ENCODE results near the gene PARD3.
"Not testable (repeated sequence)": the region's sequence is repeated elsewhere in the genome, so short reads cannot be mapped to it uniquely, and the experiment has no call there.

PARD3 gene

GRCh38 chr10:34709637-34710390 is 105.3 kb downstream of the PARD3 start:
- DNase-seq: no peak

GRCh38 chr10:34707656-34708055 is 107.4 kb downstream of the PARD3 start:
- DNase-seq: no peak

- not testable (repeated sequence) for DNase-seq
Observed at GRCh38 chr10:34706992-34707391, 108.1 kb downstream of the PARD3 start.

GRCh38 chr10:34706147-34706546 is 108.9 kb downstream of the PARD3 start:
- DNase-seq: no peak

GRCh38 chr10:34705563-34705962 is 109.5 kb downstream of the PARD3 start:
- no peak for DNase-seq

- DNase-seq: no peak
Observed at GRCh38 chr10:34704526-34705184, 110.4 kb downstream of the PARD3 start.

GRCh38 chr10:34702982-34703381 is 112.1 kb downstream of the PARD3 start:
- DNase-seq: no peak

- no peak for DNase-seq
Observed at GRCh38 chr10:34702093-34702937, 112.8 kb downstream of the PARD3 start.

GRCh38 chr10:34701194-34701593 is 113.9 kb downstream of the PARD3 start:
- no peak for DNase-seq

GRCh38 chr10:34700752-34701151 is 114.3 kb downstream of the PARD3 start:
- not testable (repeated sequence) for DNase-seq

- DNase-seq: no peak
Observed at GRCh38 chr10:34699904-34700517, 115.1 kb downstream of the PARD3 start.

GRCh38 chr10:34698979-34699378 is 116.1 kb downstream of the PARD3 start:
- no peak for DNase-seq

- no peak for DNase-seq
Observed at GRCh38 chr10:34698248-34698831, 116.8 kb downstream of the PARD3 start.

GRCh38 chr10:34697351-34698247 is 117.5 kb downstream of the PARD3 start:
- no peak for DNase-seq

- DNase-seq: no peak
Observed at GRCh38 chr10:34696423-34696822, 118.7 kb downstream of the PARD3 start.

- DNase-seq: no peak
Observed at GRCh38 chr10:34690383-34691049, 124.6 kb downstream of the PARD3 start.

GRCh38 chr10:34689053-34689452 is 126.0 kb downstream of the PARD3 start:
- DNase-seq: no peak

- DNase-seq: no peak
Observed at GRCh38 chr10:34687434-34688210, 127.5 kb downstream of the PARD3 start.

GRCh38 chr10:34682580-34682979 is 132.5 kb downstream of the PARD3 start:
- no peak for DNase-seq

- no peak for DNase-seq
Observed at GRCh38 chr10:34681933-34682332, 133.2 kb downstream of the PARD3 start.
